Right lobe of liver (tissue), 4 donors: ENCODE measurements around the gene CST9.

Experiments used
- POLR2A ChIP-seq: fragments of 450-650 bp; IDR thresholded peaks from one replicate; pipeline ENCODE4 v1.6.1; 2017; ENCODE audit warnings: antibody characterized with exemption, mild to moderate bottlenecking
- TF ChIP-seq, protein P1 (sequence below), 4 donors: fragments of 200-600 bp in 3 of 4; fragments of 450-650 bp in 1 of 4; IDR thresholded peaks; one replicate each; pipeline versions ENCODE4 v1.5.1 to v1.8.0; 2016 to 2022; ENCODE audit warnings: antibody characterized with exemption in 4 of 4, mild to moderate bottlenecking in 2 of 4
- donor health status: DM: no; HTN: no; CAD: no.
- donor health status: DM: no; HTN: no; CAD: no.
- donor health status: DM: no; HTN: yes; CAD: no.

DNA sequence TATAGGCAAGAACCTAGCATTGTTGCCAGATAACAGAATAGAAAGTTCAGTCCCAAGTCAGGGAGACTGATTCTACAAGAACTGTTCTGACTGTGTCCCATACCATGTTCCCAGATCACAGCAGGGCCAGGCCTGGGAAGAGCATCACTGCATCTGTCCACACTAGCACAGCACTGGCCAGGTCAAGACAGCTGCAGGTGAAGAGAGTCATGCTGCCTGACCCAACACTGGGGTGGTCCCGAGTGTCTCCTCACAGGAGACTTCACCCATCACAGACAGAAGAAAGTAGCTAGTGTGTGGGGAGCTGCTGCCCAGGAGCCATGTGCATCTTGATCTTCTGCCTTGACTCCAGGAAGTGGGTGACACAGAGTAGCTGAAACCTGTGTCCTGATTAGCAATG, 36.1 kb downstream of the CST9 start:
- TF ChIP-seq, protein P1, sequence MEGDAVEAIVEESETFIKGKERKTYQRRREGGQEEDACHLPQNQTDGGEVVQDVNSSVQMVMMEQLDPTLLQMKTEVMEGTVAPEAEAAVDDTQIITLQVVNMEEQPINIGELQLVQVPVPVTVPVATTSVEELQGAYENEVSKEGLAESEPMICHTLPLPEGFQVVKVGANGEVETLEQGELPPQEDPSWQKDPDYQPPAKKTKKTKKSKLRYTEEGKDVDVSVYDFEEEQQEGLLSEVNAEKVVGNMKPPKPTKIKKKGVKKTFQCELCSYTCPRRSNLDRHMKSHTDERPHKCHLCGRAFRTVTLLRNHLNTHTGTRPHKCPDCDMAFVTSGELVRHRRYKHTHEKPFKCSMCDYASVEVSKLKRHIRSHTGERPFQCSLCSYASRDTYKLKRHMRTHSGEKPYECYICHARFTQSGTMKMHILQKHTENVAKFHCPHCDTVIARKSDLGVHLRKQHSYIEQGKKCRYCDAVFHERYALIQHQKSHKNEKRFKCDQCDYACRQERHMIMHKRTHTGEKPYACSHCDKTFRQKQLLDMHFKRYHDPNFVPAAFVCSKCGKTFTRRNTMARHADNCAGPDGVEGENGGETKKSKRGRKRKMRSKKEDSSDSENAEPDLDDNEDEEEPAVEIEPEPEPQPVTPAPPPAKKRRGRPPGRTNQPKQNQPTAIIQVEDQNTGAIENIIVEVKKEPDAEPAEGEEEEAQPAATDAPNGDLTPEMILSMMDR (IDR thresholded peaks at IDR 0.05): no peak
- TF ChIP-seq POLR2A: no peak
